Right hindlimb (tissue), 1 donor: ENCODE measurements around the gene ASTN2.

Source experiments
- DNase-seq: peaks from one replicate; pipeline ENCODE4 v3.0.0-alpha.2; 2018

The ASTN2 gene

DNA sequence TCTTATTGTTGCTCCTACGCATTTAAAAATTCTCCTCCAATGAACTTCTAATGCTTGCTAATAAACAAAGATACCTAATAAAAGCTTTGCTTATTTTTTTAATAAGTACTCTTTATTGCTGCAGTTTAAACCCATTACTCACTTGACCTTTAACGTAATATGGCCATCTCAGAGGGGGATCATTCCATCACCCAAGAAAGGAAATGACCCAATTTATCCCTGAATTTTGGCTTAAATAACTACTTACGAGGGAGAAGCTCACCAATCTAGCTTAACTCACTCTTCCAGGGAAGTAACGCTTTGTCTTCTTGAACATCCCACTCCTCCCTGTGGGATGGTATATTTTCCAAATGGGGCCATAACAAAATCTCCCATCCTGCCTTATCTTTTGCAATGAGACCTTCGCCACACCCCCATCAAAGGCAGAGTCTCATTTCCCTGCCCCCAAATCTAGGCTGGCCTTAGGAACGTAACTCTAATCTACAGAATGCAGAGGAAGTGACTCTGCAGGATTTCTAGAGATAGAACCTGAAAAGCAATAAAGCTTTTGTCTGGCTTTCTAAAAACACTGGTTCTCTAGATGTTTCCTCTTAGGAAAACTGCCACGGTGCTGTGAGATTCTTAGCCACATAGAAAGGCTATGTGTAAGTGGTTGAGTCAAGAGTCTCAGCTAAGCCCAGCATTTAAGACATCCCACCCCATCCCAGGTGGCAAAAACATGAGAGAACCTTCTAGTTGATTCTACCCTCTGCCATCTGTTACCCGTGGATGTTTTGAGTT is 310.0 kb downstream of the ASTN2 start:
- no peak for DNase-seq

DNA sequence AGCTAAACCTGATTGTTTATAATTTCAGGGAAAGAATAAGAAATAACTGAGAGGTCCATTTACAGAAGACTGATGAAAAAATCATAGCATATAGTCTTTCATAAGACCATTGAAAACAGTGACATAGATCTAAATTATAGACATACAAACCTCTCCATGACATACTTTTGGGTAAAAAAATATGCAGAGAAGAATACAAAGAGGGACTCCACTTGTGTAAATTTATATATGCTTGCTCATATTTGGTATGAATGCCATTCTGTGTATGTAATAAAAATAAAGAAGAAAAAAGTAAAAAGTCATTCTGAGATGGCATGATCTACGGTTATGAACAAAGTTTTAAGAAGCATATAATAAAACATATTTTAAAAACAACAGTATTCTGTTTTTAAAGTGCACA is 310.7 kb downstream of the ASTN2 start:
- no peak for DNase-seq

DNA sequence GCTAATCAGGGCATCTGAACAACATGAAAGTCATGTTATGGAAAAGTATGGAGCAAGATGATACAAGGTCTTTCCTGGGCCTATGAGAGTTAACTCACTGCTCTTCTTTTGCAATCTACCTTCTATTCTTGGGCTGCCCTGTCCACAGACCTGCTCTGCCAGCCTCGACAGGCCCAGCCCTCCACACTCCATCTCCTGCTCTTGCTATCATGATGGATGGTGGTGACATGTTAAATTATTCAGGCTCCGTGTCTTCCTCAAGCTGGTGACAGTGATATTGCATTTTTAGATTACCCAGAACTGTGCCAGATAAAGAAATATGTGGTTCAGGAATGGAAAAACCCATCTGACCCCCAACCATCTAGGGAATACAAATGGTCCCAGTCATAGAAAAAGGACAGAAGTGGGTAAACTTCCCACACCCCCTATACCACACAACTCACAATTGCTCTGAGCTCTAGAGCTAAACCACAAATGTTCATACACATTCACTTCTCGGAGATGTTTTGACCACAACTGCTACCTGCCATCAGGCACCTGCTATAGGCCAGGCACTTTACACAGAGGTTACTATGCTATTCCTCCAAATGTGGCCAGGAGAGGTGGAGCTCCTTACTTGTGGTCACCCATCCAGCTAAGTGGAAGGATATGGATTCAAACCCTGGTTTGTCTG is 311.3 kb downstream of the ASTN2 start:
- no peak for DNase-seq

DNA sequence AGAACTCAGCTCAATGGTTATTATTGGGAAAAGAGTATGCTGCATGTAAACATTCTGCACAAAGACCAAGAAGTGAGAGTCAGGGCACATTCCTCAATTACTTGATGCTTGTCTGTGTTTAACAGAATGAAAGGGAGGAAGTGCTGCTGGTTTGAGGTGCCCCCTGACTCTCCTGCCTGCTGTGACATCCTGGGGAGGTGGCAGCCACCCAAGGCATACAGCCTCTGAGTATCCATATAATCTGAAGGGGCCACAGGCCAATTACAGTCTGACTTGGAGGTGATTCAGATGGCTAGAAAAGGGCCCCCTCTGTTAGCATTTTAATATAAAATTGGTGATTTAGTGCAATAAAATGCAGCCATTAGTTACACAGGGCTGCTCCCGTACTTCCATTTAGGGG is 313.8 kb downstream of the ASTN2 start:
- no peak for DNase-seq

DNA sequence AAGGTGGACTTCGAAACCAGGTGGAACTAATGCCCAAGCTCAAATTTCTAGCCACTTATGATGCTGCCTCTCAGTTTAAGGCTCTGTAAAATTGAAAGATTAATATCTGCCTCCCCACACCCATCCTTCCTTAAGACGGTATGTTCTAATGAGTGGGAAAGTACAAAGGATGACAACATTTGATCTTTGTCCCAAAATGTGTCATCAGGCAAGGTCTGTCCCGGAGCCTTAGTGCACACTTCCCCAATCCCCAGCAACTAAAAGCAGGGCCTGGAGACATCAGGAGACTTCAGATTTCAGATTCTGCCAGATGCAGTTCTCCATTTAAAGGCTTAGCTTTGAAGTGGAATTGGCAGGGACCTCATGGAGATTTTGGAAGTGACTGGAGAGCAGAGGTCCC is 316.5 kb downstream of the ASTN2 start:
- no peak for DNase-seq

DNA sequence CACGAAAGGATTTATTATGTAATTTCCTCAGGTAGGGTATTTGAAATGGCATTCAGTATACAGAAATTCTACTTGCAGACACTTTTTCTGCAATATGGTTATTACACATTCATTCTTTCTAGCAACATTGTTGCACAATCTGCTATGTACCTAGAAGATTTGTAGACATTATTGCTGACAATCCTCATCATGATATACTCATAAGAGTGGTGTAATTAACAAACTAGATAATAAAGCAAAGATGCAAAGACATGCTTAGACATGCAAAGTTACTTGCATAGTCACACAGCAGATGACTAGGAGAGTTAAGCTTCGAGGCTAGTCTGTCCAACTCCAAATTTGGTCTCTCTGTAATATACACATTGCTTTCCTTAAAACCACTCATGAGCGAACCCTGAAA is 317.1 kb downstream of the ASTN2 start:
- DNase-seq: no peak

DNA sequence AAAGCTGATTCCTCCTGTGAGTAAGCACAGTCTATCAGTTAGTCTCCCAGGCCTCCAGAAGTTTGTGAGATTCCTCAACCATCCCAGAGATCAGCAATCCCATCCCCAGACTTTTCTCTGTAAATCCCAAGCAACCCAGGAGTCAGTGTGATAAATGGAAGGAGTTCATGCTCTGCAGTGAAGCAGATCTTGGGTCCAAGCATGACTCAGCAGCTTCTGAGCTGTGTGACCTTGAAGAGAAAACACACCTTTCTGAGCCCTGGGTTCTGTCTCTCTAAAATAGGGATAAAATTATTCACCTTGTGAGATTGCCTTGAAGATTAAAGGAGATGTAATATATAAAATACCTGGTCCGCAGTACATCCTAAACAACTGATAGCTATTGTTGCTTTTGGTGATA is 318.7 kb downstream of the ASTN2 start:
- DNase-seq: no peak

DNA sequence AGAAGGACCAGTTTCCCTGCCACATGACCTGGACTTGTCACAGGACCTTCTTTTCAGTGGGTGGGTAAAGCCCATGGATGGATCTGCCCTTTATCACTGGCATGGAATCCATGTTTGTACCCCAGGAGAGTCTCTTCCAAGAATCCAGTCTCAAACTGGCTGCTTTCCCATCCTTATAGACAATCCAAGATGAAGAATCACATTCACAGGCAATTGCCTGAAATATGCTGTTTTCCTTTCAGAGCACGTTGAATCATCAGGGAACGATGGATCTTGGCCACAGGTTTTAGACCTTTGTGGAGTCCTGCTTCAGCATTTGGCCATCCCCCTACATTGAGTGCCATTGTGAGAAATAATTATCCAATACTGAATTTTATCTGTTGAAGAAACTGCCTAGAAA is 319.8 kb downstream of the ASTN2 start:
- no peak for DNase-seq

DNA sequence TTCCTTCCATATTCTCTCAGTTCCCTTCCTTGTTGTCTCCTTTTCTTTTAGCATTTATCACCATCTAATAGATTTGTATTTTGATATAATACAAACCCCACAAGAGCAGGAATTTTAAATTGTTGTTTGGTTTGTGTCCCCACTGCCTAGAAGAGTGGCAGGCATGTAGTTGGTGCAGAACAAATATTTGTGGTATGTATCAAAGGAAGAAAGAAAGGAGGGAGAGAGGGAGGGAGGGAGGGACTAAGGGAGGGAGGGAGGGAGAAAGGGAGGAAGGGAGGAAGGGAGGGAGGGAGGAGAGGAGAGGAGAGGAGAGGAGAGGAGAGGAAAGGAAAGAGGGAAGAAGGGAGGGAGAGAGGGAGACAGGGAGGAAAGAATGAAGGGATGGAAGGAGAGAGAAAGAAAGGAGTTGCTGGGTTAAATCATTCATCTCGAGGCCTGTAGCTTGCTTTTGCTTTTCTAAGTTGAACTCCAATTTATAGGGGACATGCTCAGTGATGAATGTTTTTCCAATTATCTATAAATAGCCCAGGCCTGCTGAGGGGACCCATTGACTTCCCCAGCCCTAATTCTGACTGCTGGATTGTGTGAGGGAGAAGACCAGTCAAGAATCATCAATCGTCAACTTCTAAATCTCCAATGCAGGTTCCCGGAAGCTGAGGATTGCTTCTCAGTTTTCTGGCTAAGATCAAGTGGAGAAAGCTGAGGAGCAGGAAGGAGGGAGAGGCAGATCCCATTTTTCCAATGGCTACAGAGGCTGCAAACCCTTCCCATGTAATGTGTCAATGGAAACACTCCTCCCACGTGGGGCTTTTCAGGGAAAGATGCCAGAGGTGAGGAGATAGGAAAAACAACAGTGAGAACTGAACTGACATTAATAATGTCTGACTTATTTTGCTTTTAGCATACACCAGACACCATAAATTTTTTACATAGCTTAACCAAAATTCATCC is 320.7 kb downstream of the ASTN2 start:
- DNase-seq: peak; percentile 79

DNA sequence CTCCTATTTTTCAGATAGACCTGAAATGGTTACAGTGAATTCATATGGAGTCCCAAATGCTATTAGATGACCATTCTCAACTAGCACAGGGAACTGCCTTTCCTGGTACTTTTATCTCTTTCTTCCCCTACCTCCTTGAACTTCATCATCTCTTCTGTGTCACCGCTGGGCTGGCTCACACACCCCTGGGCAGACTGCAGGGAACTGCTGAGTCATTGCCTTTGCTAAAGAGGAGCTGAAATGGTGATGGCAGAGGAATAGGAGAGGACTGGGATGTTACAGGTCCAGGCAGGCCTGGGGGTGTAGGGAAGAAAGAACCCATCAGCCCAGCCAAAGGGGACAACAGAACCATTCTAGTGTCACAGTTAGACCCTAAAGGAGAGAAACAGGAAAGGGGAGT is 322.3 kb downstream of the ASTN2 start:
- DNase-seq: no peak

DNA sequence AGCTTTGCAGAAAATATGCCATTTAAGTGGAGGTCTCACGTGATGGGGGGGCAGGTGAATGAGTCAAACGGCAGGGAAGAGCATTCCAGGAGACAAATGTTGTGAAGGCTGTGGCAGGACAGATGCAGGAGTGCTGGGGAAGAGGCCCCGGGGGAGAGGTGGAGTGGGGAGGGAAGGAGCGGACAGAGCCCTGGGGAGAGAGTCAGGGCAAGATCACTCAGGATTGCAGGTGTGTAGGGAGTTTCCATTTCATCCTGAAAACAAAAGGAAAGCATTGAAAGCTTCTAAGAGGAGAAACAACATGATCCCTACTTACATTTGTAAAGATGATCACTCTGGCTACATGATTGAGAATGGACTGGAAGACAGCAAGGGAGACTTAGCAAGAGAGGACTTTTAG is 323.3 kb downstream of the ASTN2 start:
- no peak for DNase-seq

DNA sequence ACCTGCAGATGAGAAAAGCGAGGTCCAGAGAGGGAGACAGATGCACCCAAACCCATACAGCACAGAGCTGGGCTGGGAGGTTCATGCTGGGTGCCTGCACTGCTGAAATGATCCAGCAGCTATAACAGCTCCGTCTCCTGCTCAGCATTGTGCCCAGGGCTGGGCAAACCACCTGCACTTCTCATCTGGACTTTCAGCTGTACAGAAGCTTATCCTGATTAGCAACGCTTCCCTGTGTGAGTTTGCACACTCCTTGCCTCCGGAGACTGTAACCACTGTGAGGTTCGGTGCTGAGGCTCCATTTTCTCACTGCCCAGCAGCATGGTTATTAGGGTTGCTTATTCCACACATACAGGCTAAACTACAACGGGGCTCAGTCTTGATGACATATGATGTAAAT is 326.1 kb downstream of the ASTN2 start:
- no peak for DNase-seq

DNA sequence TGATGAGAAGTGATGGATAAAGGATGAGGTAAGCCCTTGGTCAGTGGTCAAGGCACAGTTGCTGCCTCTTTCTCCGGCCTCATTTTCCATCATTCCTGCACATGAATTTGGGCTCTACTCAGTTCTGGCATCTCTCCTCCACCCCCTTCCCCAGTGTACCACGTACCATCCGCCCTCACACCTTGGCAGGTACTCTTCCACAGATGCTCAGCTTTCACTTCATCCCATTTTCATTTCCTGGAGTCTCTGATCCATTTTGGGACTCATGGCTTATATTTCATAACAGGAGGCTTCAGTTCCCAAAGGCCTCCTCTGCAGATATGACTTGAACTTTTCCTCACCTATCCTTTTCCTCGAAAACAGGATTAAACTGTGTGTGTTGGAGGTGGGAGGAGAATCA is 326.7 kb downstream of the ASTN2 start:
- DNase-seq: no peak

DNA sequence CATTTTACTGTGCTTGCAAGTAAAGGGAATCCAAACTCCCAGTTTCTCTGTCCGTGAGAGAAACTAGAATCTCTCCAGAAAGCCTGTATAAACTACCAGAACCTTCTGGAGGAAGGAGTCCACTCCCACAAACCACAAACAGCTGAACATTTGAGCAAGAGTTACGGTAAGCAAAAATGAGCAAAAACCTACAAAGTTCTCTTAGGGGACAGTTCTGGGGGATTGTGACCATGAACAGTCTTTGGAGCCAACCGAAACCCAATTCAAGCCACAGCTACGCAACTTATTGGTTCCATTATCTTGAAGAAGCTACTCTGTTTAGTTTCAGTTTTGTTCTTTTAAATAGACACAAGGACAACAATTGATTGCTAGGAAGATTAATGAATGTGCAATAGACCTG is 330.6 kb downstream of the ASTN2 start:
- DNase-seq: no peak

DNA sequence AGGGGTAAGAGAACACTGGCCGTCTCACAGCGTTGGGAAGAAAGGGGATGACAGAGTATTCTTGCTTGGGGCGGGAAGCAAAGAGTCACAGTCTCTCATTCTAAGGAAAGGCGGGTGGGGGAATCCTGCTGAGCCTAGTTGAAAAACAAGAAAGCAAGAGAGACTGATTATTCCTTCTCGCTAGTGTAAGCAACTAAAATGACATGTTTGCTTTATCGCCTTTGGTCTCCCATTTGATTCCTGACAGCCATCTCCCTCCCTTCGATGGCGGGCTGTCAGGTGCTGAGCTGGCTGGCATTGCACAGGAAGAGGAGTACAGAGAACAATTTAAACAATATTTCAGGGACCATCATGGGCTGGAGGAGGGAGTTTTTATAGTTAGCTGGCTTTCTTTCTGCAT is 331.3 kb downstream of the ASTN2 start:
- DNase-seq: no peak

DNA sequence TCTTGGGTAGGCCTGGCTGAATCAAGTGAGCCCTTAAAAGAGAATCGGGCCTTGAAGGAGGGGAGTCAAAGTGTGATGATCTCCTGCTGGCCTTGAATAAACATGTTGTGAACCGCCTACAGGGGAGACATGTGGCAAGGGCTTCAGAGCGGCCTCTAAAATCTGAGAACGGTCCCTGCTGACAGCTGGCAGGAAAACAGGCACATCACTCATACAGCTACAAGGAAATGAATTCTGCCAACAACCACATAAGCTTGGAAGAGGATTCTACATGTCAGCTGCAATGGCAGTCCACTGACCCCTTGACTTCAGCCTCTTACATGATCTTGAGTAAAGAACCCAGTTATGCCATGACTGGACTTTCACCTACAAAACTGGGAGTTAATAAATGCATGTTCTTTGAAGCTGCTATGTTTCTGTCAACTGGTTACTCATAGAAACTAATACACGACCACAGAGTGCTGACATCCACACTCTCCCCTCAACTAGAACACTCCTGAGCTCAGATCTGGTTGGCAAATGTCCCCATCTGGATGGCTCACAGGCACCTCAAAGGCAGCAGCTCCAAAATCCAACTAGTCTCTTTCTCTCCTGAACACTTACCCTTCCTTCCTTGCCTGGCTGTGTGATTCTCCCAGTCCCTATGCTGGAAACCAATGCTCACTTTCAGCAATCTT is 333.1 kb downstream of the ASTN2 start:
- DNase-seq: no peak

DNA sequence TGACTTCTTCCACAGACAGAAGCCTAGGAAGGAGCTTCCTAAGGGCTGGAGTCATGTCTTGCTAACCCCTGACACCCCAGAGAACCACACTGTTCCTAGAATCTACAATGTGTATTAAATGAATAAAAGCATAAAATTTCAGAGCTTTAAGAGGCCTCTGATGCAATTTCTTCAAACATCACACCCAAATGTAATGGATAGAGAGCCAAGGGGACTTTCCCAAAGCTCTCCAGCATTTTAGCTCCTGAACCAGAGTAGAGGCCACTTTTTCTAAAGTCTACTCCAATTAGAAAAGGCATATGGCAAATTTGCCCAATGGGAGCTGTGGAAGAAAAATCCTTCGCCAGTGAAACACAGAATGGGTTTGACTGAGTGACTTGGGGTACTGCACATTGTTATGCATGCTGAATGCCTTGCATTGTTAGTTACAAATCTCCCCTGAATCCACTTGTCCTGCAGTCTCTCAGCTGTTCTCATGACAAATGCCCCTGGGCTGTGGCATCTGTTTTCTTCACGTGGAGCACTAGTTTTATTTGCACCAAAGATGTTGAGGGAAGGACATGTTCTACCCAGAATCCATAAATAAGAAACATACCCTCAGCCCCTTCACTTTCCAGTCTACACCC is 334.0 kb downstream of the ASTN2 start:
- DNase-seq: no peak

DNA sequence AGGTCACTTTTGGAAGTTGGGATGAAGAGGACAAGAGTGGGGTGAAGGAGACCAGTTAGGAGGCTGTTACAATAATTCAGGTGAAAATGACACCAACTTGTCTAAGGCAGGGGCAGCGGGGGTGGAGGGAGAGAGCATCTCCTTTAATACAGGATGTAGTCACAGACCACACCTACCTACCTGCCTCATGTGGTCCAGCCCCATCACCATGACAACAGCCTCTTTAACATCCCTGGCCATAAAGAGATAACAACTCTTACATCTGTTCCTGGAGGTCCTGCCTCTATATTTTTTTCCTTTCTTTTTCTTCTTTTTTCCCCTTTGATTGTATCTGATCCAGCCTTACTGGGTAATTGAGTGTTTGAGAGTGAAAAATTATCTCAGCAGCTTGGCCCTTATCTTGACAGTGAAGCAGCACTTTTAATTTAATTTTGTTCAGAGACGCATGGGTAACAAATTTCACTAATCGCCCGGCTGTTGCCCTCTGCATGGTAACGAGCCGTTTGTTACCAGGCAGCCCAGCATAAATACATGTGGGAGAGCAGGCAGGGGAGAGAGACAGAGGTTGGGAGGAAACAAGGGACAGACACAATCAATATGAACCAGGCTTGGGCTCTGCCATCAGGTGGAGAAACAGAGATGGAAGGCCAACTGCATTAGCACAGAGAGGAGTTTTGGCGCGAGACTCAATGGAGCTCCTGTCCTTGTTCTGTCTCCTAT is 338.1 kb downstream of the ASTN2 start:
- no peak for DNase-seq

DNA sequence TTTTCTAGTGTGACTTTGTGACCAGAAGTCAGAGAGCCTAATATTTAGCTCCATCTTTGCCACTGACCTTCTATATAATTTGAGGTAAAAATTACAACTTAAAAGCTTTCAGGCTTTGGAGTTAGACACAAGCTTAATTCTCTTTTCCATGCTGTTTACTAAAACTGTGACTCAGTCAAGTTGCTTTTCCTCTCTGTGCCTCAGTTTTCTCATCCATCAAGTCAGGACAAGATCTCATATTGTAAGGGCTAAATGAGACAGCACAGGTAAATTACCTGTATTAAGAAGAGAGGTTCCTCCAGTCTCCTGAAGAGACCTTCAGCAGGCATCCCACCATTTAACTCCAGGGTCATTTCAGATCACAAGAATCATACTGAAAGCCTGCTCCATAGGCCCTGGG is 339.2 kb downstream of the ASTN2 start:
- no peak for DNase-seq

DNA sequence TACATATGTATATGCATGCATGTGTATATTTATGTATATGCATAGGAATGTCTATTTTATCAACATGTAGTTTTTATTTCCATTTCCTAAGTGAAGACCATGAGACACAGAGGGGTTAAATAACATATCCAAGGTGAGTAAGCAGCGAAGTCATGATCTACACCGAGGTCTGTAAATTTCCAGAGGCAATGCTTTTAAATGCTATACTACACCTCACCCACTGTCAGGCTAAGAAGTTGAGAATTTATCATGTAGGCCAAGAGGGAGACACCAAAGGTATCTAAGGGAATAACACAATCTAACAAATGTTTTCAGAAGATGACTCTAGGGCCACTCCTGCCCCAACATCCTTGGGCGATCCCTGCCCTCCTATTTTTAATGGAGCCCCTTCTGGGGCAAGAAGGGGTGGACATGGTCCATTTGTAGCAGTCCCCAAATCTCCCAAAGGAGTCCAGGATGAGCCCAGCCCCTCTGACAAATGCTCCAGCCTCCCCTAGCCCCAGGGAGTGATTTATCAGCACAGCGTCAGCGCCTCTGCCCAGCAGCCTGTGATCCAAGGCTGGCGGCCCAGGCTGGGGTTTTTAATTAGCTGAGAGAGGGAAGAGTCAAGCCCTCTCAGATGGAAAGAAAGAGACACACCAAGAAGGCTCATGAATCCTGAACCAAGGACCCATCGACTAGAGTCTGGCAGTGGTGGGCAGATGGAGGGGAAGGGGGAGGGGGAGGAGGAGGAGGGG is 339.9 kb downstream of the ASTN2 start:
- DNase-seq: no peak

DNA sequence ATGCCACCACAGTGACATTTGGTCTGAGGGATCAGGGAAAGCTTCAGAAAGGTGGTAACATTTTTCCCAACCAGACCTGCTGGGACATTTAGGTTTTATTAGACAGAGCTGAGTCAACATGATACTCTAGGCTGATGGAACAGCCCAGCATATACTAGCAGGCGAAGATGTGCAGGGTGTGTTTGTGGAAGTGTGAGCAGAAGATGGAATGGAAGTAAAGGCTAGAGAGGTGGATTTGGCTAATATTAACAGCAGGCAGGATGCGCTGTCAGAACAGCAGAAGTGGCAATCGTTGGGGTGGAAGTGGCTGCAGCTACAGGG is 340.6 kb downstream of the ASTN2 start:
- DNase-seq: no peak
